Measurements from ENCODE around the gene NKAP.

DNA sequence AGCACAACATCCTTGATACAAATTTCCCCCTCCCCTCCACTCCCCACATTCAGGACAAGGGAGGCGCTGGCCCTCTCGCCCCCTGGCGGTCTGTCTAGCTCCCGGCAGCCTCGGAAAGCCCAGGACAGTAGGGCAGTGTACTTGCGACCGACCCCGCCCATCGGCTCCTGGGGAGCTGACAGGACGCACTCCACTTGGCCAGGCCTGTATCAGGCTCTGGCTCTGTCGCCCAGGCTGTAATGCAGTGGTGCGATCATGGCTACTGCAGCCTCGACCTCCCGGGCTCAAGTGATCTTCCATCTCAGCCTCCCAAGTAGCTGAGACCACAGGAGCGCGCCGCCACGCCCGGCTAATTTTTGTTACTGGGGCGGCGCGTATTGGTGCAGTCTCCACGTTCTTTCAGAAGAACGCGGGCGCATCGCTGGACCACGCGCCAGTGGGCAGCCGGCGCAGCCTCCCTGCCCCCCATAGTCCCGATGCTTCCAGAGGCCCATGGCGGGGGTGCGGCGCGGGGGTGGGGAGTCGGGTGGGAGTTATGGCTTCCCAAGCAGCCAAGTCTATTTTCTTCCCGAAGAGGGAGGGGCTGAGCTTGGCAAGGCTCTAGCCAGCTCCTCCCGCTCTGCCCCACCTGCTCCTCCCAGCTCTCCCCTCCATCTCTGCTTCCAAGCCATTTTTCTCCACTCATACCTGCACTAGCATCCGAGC is 55.7 kb downstream of the NKAP start:
- TF ChIP-seq YY1 (IDR thresholded peaks at IDR 0.05; ENCODE audit: insufficient read depth, insufficient read length), result no peak
- no peak for TF ChIP-seq ZNF274 (IDR thresholded peaks at IDR 0.05; ENCODE audit: low read depth, low read length)
- no peak for TF ChIP-seq SUZ12 (IDR thresholded peaks at IDR 0.05; ENCODE audit: extremely low read depth, insufficient read depth, insufficient read length)
